Lung (tissue), 12 donors: ENCODE data around the gene SZT2. TPM values are rescaled to one million over a fixed set of nuclear protein-coding genes. Genes with fewer than 3 reads are reported as not detected.

Experiments
- ATAC-seq: fragments of 200-7000 bp; cut with Tn5 transposase; one replicate; pipeline ENCODE4 v1.9.1; 2020; ENCODE audit warnings: moderate number of reproducible peaks; ENCODE audit not compliant: insufficient read depth, low FRiP score
- DNase-seq, 3 donors: peaks; one replicate each; pipeline ENCODE4 v3.0.0-alpha.2; 2013 to 2017
- H3K27ac ChIP-seq, 2 donors: one replicate each; pipeline ENCODE4 v1.5.1; 2013; ENCODE audit warnings: mild to moderate bottlenecking in 2 of 2, moderate library complexity in 2 of 2, control low read depth in 1 of 2, inconsistent platforms in 1 of 2, low read depth in 1 of 2, low read length in 1 of 2
- H3K27me3 ChIP-seq, 3 donors: one replicate each; pipeline ENCODE4 v1.5.1; 2013; ENCODE audit warnings: low read length in 2 of 3; ENCODE audit not compliant: control insufficient read depth in 3 of 3, insufficient read depth in 3 of 3
- H3K36me3 ChIP-seq, 4 donors: one replicate each; pipeline ENCODE4 v1.5.1; 2013; ENCODE audit warnings: low read length in 4 of 4, mild to moderate bottlenecking in 1 of 4, moderate library complexity in 1 of 4; ENCODE audit not compliant: control insufficient read depth in 4 of 4, insufficient read depth in 4 of 4
- H3K4me1 ChIP-seq, 5 donors: one replicate each; pipeline ENCODE4 v1.5.1; 2013; ENCODE audit warnings: low read length in 5 of 5, mild to moderate bottlenecking in 2 of 5, moderate library complexity in 1 of 5; ENCODE audit not compliant: control insufficient read depth in 5 of 5, insufficient read depth in 5 of 5
- H3K4me3 ChIP-seq: one replicate; pipeline ENCODE4 v1.5.1; 2013; ENCODE audit warnings: mild to moderate bottlenecking, control low read depth, moderate library complexity
- H3K9ac ChIP-seq, 2 donors: one replicate each; pipeline ENCODE4 v1.5.1; 2013; ENCODE audit warnings: low read length in 2 of 2, control low read depth in 1 of 2; ENCODE audit not compliant: insufficient read depth in 1 of 2
- H3K9me3 ChIP-seq, 4 donors: one replicate each; pipeline ENCODE4 v1.5.1; 2013; ENCODE audit warnings: low read length in 3 of 4, mild to moderate bottlenecking in 1 of 4, moderate library complexity in 1 of 4; ENCODE audit not compliant: control insufficient read depth in 4 of 4, insufficient read depth in 3 of 4
- CTCF ChIP-seq: IDR thresholded peaks from 2 replicates; pipeline ENCODE4 v1.5.1; 2012; ENCODE audit warnings: mild to moderate bottlenecking; ENCODE audit errors: control extremely low read depth, extremely low read depth
- WGBS, 2 donors: extraction: QIAGEN DNeasy Blood & Tissue Kit; methylation state at CpG; one replicate each; pipeline ENCODE4 v1.1.7; 2013; 5-methylcytosine and 5-hydroxymethylcytosine counted together
- polyA plus RNA-seq, 2 donors: library from polyadenylated mRNA; stranded (reverse); fragments of 200-250 nt; gene quantifications; one replicate each; pipeline ENCODE4 v1.2.1, GENCODE V29; 2013
- total RNA-seq, 2 donors: library from RNA; depleted of rRNA in 1 of 2; stranded (reverse); fragments of >200 nt in 1 of 2; gene quantifications; one replicate each; pipeline ENCODE4 v1.2.1, GENCODE V29; 2014 to 2021
- donor health status: control.
- donor health status: control.
- donor health status: Bipolar disorder and iron deficiency.
- donor health status: healthy.
- donor health status: DM: yes; HTN: yes; CAD: no.

Gene SZT2
- total and polyA plus RNA-seq, 4 donors: 15.2 to 71.5 (median 40.2) TPM

GRCh38 chr1:43445606-43446387 is 56.1 kb downstream of the SZT2 start:
- Histone ChIP-seq H3K36me3 (peaks cover 8 to 90% (median 55%) of the 10 kb centered on the region in 4 donors), H3K9me3 (no peaks in the 10 kb centered on the region), H3K4me1 (peaks cover 0 to 8% (median 0%) of the 10 kb centered on the region in 5 donors), H3K4me3 (no peak overlapping the region), H3K27me3 (no peaks in the 10 kb centered on the region), H3K9ac (no peak overlapping the region), H3K27ac (no peak overlapping the region)
- ATAC-seq (no peak), DNase-seq (peak in 1 of 3 donors; percentile 9)
- WGBS, 2 donors: 93 to 96% methylated on average over 10 of the region's 10 CpGs
- TF ChIP-seq CTCF: no peak

- 96 to 100% methylated on average over 4 of the region's 4 CpGs for WGBS, 2 donors
- no peak overlapping the region for H3K27ac ChIP-seq
- H3K4me1 ChIP-seq: peaks cover 0 to 8% (median 0%) of the 10 kb centered on the region in 5 donors
- H3K36me3 ChIP-seq: peaks cover 10 to 92% (median 53%) of the 10 kb centered on the region in 4 donors
- H3K4me3 ChIP-seq: no peak overlapping the region
- ATAC-seq (no peak), DNase-seq (peak in 1 of 3 donors; percentile 1)
- TF ChIP-seq CTCF: no peak
- no peaks in the 10 kb centered on the region for H3K27me3 ChIP-seq
- H3K9me3 ChIP-seq: no peaks in the 10 kb centered on the region
- H3K9ac ChIP-seq: no peak overlapping the region
Observed at GRCh38 chr1:43446388-43446740, 56.7 kb downstream of the SZT2 start.

DNA sequence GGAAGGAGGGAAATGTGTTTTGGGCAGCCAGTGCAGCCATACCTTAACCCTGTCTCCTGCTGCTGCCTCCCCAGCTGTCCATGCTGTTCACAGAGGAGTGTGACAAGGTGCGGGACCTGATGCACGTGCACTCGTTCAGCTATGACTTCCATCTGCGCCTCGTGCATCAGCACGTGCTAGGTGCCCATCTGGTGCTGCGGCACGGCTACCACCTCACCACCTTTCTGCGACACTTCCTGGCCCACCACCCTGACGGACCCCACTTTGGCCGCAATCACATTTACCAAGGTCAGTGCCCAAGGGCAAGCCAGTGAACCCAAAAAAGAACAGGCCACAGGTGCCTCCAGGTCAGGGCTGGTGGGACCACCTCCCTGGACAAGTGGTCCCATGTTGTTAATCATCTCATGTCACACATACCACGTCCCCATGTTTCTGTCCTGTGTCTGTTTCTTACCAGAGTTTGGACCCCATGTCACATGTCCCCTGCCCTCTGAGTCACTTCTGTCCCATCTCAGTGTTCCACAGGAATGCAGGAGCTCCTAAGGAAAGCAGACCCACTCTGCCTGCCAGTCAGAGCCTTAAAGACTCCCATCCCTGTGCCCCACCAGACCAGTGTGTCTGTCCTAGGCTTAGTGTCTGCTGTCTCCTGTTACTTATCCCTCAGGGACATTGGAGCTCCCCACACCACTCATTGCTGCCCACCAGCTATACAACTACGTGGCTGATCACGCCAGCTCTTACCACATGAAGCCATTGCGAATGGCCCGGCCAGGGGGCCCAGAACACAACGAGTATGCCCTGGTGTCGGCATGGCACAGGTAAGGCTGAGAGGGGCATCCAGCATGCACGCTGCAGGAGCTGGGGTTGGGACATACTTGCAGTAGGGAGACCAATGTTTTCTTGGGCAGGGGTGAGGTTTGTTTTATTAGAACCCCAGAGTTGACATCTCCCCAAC is 57.5 kb downstream of the SZT2 start:
- Histone ChIP-seq H3K9me3 (no peaks in the 10 kb centered on the region), H3K27ac (no peak overlapping the region), H3K36me3 (peaks cover 10 to 91% (median 56%) of the 10 kb centered on the region in 4 donors), H3K4me3 (no peak overlapping the region), H3K27me3 (no peaks in the 10 kb centered on the region), H3K9ac (no peak overlapping the region), H3K4me1 (peaks cover 0 to 8% (median 0%) of the 10 kb centered on the region in 5 donors)
- ATAC-seq (no peak), DNase-seq (peak in 1 of 3 donors; percentile 10)
- WGBS, 2 donors: 94 to 96% methylated on average over 19 of the region's 19 CpGs
- TF ChIP-seq CTCF: no peak
